ENCODE measurements around the gene TGFB3. TPM values are rescaled to one million over a fixed set of nuclear protein-coding genes. Genes with fewer than 3 reads are reported as not detected.

TGFB3 gene
- total RNA-seq, 1 experiment from 2014 or later, result 1.6 TPM

- Histone ChIP-seq H4K20me1 (ENCODE audit: insufficient read depth) (no peaks in the 10 kb centered on the region), H3K4me3 (replicated peaks in 1 of 2; ENCODE audit: low read depth in 1 of 2, low read length in 2 of 2) (no peak overlapping the region), H3K36me3 (ENCODE audit: control insufficient read depth in 1 of 2, insufficient read depth in 2 of 2, low read length in 2 of 2) (no peaks in the 10 kb centered on the region), H3K27me3 (ENCODE audit: insufficient read depth, low read length) (no peaks in the 10 kb centered on the region), H3K9me2 (ENCODE audit: insufficient read depth) (no peaks in the 10 kb centered on the region), H3K4me2 (ENCODE audit: low read length) (no peak overlapping the region), H3K9ac (ENCODE audit: low read length) (no peak overlapping the region), H3K79me2 (ENCODE audit: insufficient read depth, low read length) (no peaks in the 10 kb centered on the region), H3K27ac (ENCODE audit: low read depth, low read length) (no peak overlapping the region), H3K9me3 (ENCODE audit: control insufficient read depth in 1 of 2, insufficient read depth in 1 of 2, low read depth in 1 of 2, low read length in 2 of 2) (no peaks in the 10 kb centered on the region), H2AFZ (ENCODE audit: low read depth, low read length, poor library complexity, severe bottlenecking) (no peak overlapping the region), H3K4me1 (ENCODE audit: control insufficient read depth in 1 of 2, insufficient read depth in 2 of 2, low read length in 2 of 2) (no peaks in the 10 kb centered on the region)
- ChIA-PET POLR2A (no interaction called here), RAD21 (ENCODE audit: low non-redundant PET in 1 of 2, low total read pairs in 2 of 2, uncharacterized antibody in 2 of 2, unreplicated experiment in 2 of 2) (no interaction called here), CTCF (no interaction called here)
- DNase-seq (ENCODE audit: low read depth, low spot score) (no peak), ATAC-seq (no peak)
- TF ChIP-seq CEBPB (IDR thresholded peaks at IDR 0.05; ENCODE audit: low read depth) (no peak), ZFX (IDR thresholded peaks at IDR 0.05) (no peak), CTCF (IDR thresholded peaks at IDR 0.05 in 2 of 3, conservative IDR thresholded peaks at IDR 0.05 in 1 of 3; ENCODE audit: borderline replicate concordance in 1 of 3, insufficient read depth in 1 of 3, low read depth in 2 of 3, low read length in 2 of 3) (no peak), MAX (IDR thresholded peaks at IDR 0.05) (no peak), FOSL1 (IDR thresholded peaks at IDR 0.05; ENCODE audit: low read depth) (no peak), REST (IDR thresholded peaks at IDR 0.05; ENCODE audit: low read depth) (no peak), RAD21 (IDR thresholded peaks at IDR 0.05; ENCODE audit: low read depth) (no peak), EGR1 (IDR thresholded peaks at IDR 0.05; ENCODE audit: low read depth) (no peak), TCF7L2 (IDR thresholded peaks at IDR 0.05; ENCODE audit: borderline replicate concordance, extremely low read depth, insufficient read depth, insufficient read length) (no peak), ATF3 (IDR thresholded peaks at IDR 0.05) (no peak), POLR2A (IDR thresholded peaks at IDR 0.05; ENCODE audit: borderline replicate concordance, extremely low read depth, insufficient read depth, insufficient read length) (no peak), SRF (IDR thresholded peaks at IDR 0.05; ENCODE audit: low read depth) (no peak), ZBTB33 (IDR thresholded peaks at IDR 0.05; ENCODE audit: extremely low read depth, insufficient replicate concordance, low read length) (no peak), POLR2AphosphoS5 (IDR thresholded peaks at IDR 0.05; ENCODE audit: low read depth, low read length) (no peak), SIN3A (IDR thresholded peaks at IDR 0.05; ENCODE audit: low read depth) (no peak), CBX3 (IDR thresholded peaks at IDR 0.05; ENCODE audit: low read depth) (no peak), SP1 (IDR thresholded peaks at IDR 0.05; ENCODE audit: low read depth) (no peak), EZH2 (IDR thresholded peaks at IDR 0.05) (no peak), ZNF274 (IDR thresholded peaks at IDR 0.05; ENCODE audit: low read depth, low read length) (no peak), YY1 (IDR thresholded peaks at IDR 0.05; ENCODE audit: extremely low read depth, insufficient replicate concordance, low read depth, low read length) (no peak)
- no TSS peak for BruUV-seq (replicated peaks)
- intact Hi-C loops (cut with micrococcal nuclease), result no loop called here
Observed at GRCh38 chr14:75928690-75929181, 53.1 kb downstream of the TGFB3 start.
